K562 (cell line): ENCODE data around the gene UBE2D2. TPM values are rescaled to one million over a fixed set of nuclear protein-coding genes. Genes with fewer than 3 reads are reported as not detected.

Source experiments
- ARID2 ChIP-seq: fragments of 450-650 bp; IDR thresholded peaks from 2 replicates; pipeline ENCODE4 v1.6.1; 2017; ENCODE audit warnings: antibody characterized with exemption, mild to moderate bottlenecking
- FOSL1 ChIP-seq: fragments of 200-800 bp; sonication (Bioruptor generic); conservative IDR thresholded peaks from 2 replicates; pipeline ENCODE4 v1.6.1; 2016; ENCODE audit warnings: missing genetic modification characterization, missing compliant biosample characterization
- GATA2 ChIP-seq: sonication (generic); formaldehyde crosslinking; IDR thresholded peaks from 2 replicates; pipeline ENCODE4 v1.4.0; 2020; ENCODE audit warnings: mild to moderate bottlenecking, missing genetic modification reagents
- KDM5B ChIP-seq: fragments of 200-600 bp; sonication (generic); IDR thresholded peaks from 2 replicates; pipeline ENCODE4 v1.6.1; 2012; ENCODE audit warnings: low read depth, mild to moderate bottlenecking, moderate library complexity, low read length, control low read depth, inconsistent platforms; ENCODE audit not compliant: insufficient replicate concordance
- MAFG ChIP-seq: fragments of 450-650 bp; conservative IDR thresholded peaks from 2 replicates; pipeline ENCODE4 v1.6.1; 2016; ENCODE audit warnings: missing genetic modification characterization, missing compliant biosample characterization
- MYC ChIP-seq, 2 experiments: fragments of 250-450 bp in 1 of 2; sonication (Bioruptor Pico) in 1 of 2; IDR thresholded peaks; 2 replicates each; pipeline versions ENCODE4 v1.5.1 to v1.6.1; 2012 to 2021; ENCODE audit warnings: low read depth in 2 of 2, borderline replicate concordance in 1 of 2, improper control_type of control experiment in 1 of 2, low read length in 1 of 2, mild to moderate bottlenecking in 1 of 2, moderate library complexity in 1 of 2
- NCOA2 ChIP-seq, 2 experiments: fragments of 450-650 bp; IDR thresholded peaks; 2 replicates each; pipeline ENCODE4 v1.6.1; 2018; ENCODE audit warnings: mild to moderate bottlenecking in 2 of 2, moderate library complexity in 1 of 2; ENCODE audit not compliant: partially characterized antibody in 2 of 2
- NCOA6 ChIP-seq: fragments of 450-650 bp; IDR thresholded peaks from 2 replicates; pipeline ENCODE4 v1.6.1; 2017; ENCODE audit warnings: mild to moderate bottlenecking
- POLR2AphosphoS2 ChIP-seq: IDR thresholded peaks from 2 replicates; pipeline ENCODE4 v1.6.1; 2012; ENCODE audit warnings: low read length, improper control_type of control experiment
- SETDB1 ChIP-seq: IDR thresholded peaks from one replicate; pipeline ENCODE4 v1.6.1; 2012; ENCODE audit warnings: low read length, control low read depth, inconsistent platforms
- SPI1 ChIP-seq: IDR thresholded peaks from 2 replicates; pipeline ENCODE4 v1.6.1; 2011; ENCODE audit warnings: low read depth, low read length, control low read depth, borderline replicate concordance
- STAT5A ChIP-seq: IDR thresholded peaks from 2 replicates; pipeline ENCODE4 v1.6.1; 2012; ENCODE audit warnings: low read length, inconsistent platforms, borderline replicate concordance
- TFAM ChIP-seq: fragments of 250-450 bp; sonication (Bioruptor Pico); conservative IDR thresholded peaks from 2 replicates; pipeline ENCODE4 v1.5.0; 2021; ENCODE audit warnings: mild to moderate bottlenecking, moderate library complexity
- ZNF175 ChIP-seq: fragments of 200-800 bp; sonication (Bioruptor generic); IDR thresholded peaks from 2 replicates; pipeline ENCODE4 v1.6.1; 2016; ENCODE audit warnings: low read depth, mild to moderate bottlenecking, missing genetic modification characterization, missing compliant biosample characterization
- polyA plus RNA-seq, 8 experiments: library from polyadenylated mRNA; depleted of rRNA in 4 of 8; stranded (reverse) in 5 of 8; unstranded in 3 of 8; fragments of >200 nt; fragmentation: Nextera tagmentation in 2 of 8; fragmentation: Illumina TruSeq in 1 of 8; extraction: Ambion mirVana in 2 of 8; extraction: Trizol in 1 of 8; gene quantifications; 2 replicates each; pipeline versions ENCODE4 v1.2.1 to v1.2.3, GENCODE V29; 2011 to 2014; ENCODE audit warnings: inconsistent platforms in 1 of 8, missing spikeins in 1 of 8
- total RNA-seq, 7 experiments: library from RNA; depleted of rRNA in 6 of 7; stranded (reverse); fragments of >200 nt in 6 of 7; fragmentation: Illumina TruSeq in 2 of 7; extraction: Trizol in 2 of 7; gene quantifications; 2 replicates each; pipeline versions ENCODE4 v1.2.1 to v1.2.3, GENCODE V29; 2011 to 2021; ENCODE audit warnings: low replicate concordance in 1 of 7
- TF ChIP-seq, protein P1 (sequence below): fragments of 450-650 bp; IDR thresholded peaks from 2 replicates; pipeline ENCODE4 v1.6.1; 2016; ENCODE audit warnings: low read depth
- TF ChIP-seq, protein P2 (sequence below): sonication (generic); formaldehyde crosslinking; IDR thresholded peaks from 2 replicates; pipeline ENCODE4 v1.8.1; 2023; ENCODE audit warnings: mild to moderate bottlenecking, missing genetic modification reagents, moderate library complexity
- TF ChIP-seq, protein P3 (sequence below), 2 experiments: fragments of 450-650 bp; IDR thresholded peaks; 2 replicates each; pipeline ENCODE4 v1.6.1; 2016

The UBE2D2 gene
- total and polyA plus RNA-seq, 9 of the 15 experiments (the other 6 are each of a cell fraction or from before 2014, with no cell fraction given), result 53.6 to 198 (median 122) TPM

DNA sequence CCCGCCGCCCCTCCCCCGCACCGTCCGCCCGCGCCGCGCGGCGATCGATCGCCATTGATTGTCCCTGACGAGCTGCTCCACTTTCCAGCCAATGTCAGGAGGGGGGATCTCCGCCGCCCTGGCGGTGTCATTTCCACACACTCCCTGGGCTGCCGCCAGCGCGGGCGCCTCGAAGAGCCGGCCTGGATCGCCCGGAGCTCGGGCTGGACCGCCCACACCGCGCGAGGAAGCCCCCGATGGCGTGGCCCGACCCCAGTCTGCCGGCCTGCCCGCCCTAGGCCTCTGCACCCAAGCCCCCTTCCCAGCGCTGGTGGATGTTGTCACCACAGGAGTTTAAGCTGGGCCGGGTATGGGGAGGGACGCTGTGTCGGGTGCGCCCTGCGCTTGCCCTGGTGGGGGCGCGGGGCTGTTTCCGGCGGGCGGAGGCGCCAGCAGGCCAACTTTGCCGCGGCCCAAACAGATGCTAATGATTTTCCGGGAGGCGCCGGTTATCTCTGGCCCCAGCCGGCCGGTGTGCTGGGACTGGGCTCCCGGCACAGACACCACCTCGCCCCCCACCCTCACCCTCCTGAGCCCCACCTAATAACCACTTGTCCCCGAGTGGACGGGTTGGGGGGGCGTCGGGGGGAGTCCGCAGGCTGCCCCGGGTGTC, 76.4 kb downstream of the UBE2D2 start (continued):
- no peak for TF ChIP-seq MAFG (tag)
- TF ChIP-seq FOSL1 (tag), result no peak
- no peak for TF ChIP-seq KDM5B
- 0 out of 2 replicates have a peak, but pooled peaks have one; percentile 42 for TF ChIP-seq GATA2 (CRISPR knock-in tag)
- no peak for TF ChIP-seq TFAM (CRISPR knock-in tag)
- TF ChIP-seq STAT5A, result 0 out of 2 replicates have a peak, but pooled peaks have one; percentile 58
- TF ChIP-seq, protein P1, sequence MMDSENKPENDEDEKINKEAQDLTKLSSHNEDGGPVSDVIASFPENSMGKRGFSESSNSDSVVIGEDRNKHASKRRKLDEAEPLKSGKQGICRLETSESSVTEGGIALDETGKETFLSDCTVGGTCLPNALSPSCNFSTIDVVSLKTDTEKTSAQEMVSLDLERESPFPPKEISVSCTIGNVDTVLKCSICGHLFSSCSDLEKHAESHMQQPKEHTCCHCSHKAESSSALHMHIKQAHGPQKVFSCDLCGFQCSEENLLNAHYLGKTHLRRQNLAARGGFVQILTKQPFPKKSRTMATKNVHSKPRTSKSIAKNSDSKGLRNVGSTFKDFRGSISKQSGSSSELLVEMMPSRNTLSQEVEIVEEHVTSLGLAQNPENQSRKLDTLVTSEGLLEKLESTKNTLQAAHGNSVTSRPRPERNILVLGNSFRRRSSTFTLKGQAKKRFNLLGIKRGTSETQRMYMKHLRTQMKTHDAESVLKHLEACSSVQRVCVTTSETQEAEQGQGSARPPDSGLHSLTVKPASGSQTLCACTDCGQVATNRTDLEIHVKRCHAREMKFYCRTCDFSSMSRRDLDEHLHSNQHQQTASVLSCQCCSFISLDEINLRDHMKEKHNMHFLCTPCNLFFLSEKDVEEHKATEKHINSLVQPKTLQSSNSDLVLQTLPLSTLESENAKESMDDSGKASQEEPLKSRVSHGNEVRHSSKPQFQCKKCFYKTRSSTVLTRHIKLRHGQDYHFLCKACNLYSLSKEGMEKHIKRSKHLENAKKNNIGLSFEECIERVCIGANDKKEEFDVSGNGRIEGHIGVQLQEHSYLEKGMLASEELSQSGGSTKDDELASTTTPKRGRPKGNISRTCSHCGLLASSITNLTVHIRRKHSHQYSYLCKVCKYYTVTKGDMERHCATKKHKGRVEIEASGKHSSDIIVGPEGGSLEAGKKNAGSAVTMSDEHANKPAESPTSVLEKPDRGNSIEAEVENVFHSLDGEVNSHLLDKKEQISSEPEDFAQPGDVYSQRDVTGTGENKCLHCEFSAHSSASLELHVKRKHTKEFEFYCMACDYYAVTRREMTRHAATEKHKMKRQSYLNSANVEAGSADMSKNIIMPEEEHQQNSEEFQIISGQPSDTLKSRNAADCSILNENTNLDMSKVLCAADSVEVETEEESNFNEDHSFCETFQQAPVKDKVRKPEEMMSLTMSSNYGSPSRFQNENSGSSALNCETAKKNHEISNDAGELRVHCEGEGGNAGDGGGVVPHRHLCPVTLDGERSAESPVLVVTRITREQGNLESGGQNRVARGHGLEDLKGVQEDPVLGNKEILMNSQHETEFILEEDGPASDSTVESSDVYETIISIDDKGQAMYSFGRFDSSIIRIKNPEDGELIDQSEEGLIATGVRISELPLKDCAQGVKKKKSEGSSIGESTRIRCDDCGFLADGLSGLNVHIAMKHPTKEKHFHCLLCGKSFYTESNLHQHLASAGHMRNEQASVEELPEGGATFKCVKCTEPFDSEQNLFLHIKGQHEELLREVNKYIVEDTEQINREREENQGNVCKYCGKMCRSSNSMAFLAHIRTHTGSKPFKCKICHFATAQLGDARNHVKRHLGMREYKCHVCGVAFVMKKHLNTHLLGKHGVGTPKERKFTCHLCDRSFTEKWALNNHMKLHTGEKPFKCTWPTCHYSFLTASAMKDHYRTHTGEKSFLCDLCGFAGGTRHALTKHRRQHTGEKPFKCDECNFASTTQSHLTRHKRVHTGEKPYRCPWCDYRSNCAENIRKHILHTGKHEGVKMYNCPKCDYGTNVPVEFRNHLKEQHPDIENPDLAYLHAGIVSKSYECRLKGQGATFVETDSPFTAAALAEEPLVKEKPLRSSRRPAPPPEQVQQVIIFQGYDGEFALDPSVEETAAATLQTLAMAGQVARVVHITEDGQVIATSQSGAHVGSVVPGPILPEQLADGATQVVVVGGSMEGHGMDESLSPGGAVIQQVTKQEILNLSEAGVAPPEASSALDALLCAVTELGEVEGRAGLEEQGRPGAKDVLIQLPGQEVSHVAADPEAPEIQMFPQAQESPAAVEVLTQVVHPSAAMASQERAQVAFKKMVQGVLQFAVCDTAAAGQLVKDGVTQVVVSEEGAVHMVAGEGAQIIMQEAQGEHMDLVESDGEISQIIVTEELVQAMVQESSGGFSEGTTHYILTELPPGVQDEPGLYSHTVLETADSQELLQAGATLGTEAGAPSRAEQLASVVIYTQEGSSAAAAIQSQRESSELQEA, result no peak
- TF ChIP-seq, protein P2, sequence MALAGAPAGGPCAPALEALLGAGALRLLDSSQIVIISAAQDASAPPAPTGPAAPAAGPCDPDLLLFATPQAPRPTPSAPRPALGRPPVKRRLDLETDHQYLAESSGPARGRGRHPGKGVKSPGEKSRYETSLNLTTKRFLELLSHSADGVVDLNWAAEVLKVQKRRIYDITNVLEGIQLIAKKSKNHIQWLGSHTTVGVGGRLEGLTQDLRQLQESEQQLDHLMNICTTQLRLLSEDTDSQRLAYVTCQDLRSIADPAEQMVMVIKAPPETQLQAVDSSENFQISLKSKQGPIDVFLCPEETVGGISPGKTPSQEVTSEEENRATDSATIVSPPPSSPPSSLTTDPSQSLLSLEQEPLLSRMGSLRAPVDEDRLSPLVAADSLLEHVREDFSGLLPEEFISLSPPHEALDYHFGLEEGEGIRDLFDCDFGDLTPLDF, result peak; percentile 90
- no peak for TF ChIP-seq SPI1
- TF ChIP-seq ARID2, result no peak
- TF ChIP-seq SETDB1, result no peak
- no peak; the same call in 1 of the 2 replicates for TF ChIP-seq POLR2AphosphoS2
- TF ChIP-seq NCOA6, result peak; percentile 69; the same call in 1 of the 2 replicates
- TF ChIP-seq, protein P3, sequence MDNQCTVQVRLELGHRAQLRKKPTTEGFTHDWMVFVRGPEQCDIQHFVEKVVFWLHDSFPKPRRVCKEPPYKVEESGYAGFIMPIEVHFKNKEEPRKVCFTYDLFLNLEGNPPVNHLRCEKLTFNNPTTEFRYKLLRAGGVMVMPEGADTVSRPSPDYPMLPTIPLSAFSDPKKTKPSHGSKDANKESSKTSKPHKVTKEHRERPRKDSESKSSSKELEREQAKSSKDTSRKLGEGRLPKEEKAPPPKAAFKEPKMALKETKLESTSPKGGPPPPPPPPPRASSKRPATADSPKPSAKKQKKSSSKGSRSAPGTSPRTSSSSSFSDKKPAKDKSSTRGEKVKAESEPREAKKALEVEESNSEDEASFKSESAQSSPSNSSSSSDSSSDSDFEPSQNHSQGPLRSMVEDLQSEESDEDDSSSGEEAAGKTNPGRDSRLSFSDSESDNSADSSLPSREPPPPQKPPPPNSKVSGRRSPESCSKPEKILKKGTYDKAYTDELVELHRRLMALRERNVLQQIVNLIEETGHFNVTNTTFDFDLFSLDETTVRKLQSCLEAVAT (IDR thresholded peaks at IDR 0.05), result peak; percentile 49 to 72; a peak in 2 of 4 replicates
- TF ChIP-seq NCOA2 (IDR thresholded peaks at IDR 0.05; ENCODE audit: partially characterized antibody in 2 of 2), result no peak
- no peak for TF ChIP-seq ZNF175 (CRISPR knock-in tag)
- peak; percentile 85 for TF ChIP-seq MYC (IDR thresholded peaks at IDR 0.05; ENCODE audit: low read depth, low read length)
- TF ChIP-seq MYC (CRISPR knock-in tag; IDR thresholded peaks at IDR 0.05; ENCODE audit: borderline replicate concordance, low read depth), result no peak
